ENCODE measurements around the gene MPZL1. TPM values are rescaled to one million over a fixed set of nuclear protein-coding genes. Genes with fewer than 3 reads are reported as not detected.

MPZL1 gene
- polyA plus RNA-seq, 3 donors: 23.1 to 63.6 (median 61.8) TPM

DNA sequence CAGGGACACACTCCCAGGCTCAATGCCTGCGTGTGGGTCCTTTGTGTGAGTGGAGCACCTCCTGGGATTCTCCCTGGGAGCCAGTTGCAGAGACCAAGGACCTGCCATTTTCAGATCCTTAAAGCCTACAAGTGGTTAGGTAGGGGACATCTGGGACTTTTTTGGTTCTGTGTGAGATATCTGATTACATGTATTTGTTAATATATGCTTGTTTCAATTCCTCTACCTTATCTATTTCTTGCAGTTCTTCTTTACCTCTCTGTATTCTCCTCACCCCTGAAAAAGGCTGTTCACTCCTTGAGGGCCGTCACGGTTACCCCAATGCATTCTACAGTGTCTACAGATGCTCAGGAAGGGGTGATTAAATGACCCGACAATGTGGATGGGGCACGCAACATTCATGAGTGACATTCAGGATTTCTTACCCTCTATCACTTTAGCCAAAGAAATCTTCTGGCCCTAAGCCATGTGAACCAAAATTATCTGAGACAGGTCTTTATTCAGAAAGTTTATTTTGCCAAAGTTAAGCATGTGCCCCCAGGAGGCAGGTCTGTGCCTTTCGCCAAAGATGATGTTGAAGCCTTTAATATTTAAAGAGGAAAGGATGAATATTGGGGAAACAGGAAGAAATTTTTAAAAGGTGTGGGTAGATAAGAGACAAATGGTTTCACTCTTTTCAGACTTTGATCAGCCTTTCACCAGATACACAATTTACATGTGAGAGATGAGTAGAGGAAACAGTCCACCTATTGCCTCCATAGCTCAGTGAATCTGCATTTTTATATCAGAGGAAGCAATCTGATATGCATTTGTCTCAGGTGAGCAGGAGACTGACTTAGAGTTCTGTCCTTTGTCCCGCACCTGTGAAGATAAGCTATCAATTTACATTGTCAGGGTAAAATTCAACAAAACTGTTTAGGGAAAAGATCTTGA lies 44.6 kb upstream of the MPZL1 start:
- Histone ChIP-seq H3K9me3 (replicated peaks in 1 of 2; ENCODE audit: control insufficient read depth in 1 of 2, insufficient read depth in 1 of 2, low read length in 2 of 2) (no peaks in the 10 kb centered on the region), H3K9ac (ENCODE audit: insufficient read depth, low read length, poor library complexity, severe bottlenecking) (no peak overlapping the region), H4K20me1 (ENCODE audit: insufficient read depth, low read length) (peaks cover 100% of the 10 kb centered on the region), H3K36me3 (replicated peaks in 1 of 2; ENCODE audit: control insufficient read depth in 1 of 2, insufficient read depth in 2 of 2, low read length in 2 of 2) (peaks cover 77 to 100% of the 10 kb centered on the region in 2 donors), H2AFZ (ENCODE audit: insufficient read depth, low read depth, low read length, poor library complexity, severe bottlenecking) (no peak overlapping the region), H3K4me2 (replicated peaks; ENCODE audit: extremely low read depth, low read length, poor library complexity, severe bottlenecking) (no peak overlapping the region), H3K27ac (ENCODE audit: low read depth in 1 of 2, low read length in 2 of 2) (peak overlapping the region in 1 of 2 donors; percentile 82), H3K4me3 (replicated peaks in 1 of 3; ENCODE audit: low read depth in 2 of 3, low read length in 3 of 3) (no peak overlapping the region), H3K27me3 (ENCODE audit: control insufficient read depth in 2 of 2, insufficient read depth in 2 of 2, low read length in 2 of 2) (no peaks in the 10 kb centered on the region), H3K4me1 (ENCODE audit: control insufficient read depth in 1 of 2, insufficient read depth in 2 of 2, low read length in 2 of 2) (peaks cover 21 to 33% of the 10 kb centered on the region in 2 donors), H3K79me2 (ENCODE audit: insufficient read depth, low read length) (peaks cover 100% of the 10 kb centered on the region)
- Mint-ChIP-seq H3K27me3 (ENCODE audit: low read depth in 3 of 3) (no peaks in the 10 kb centered on the region), H3K4me3 (no peak overlapping the region), H3K9me3 (no peaks in the 10 kb centered on the region), H3K27ac (peak overlapping the region in 6 of 7 donors; percentile 18 to 83 (median 57)), H3K4me1 (peaks cover 39% of the 10 kb centered on the region), H3K36me3 (peaks cover 0 to 42% of the 10 kb centered on the region in 2 donors)
- TF ChIP-seq CTCF (IDR thresholded peaks at IDR 0.05): no peak
- no peak for DNase-seq
- 67% methylated on average over 2 of the region's 7 CpGs for WGBS (ENCODE audit: insufficient coverage)
- intact Hi-C loops (cut with micrococcal nuclease): no loop called here

DNA sequence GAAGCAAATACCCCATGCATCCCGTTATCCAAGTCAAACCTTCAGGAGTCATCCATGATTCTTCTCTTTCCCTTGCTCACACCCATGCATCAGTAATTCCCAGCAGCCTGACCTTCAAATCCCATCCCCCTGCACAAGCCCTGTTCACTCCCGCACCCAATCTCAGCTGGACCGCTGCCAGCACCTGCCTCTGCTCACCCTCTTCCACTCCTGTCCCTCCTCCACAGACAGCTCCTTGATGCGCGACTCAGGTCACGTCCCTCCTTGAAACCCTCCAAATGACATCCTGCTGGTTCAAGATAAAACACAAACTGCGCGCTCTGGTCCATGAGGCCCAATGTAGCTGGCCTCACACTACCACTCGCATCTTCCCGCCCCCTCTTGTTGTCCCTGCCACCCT lies 43.4 kb upstream of the MPZL1 start:
- H3K9me3 ChIP-seq (replicated peaks in 1 of 2; ENCODE audit: control insufficient read depth in 1 of 2, insufficient read depth in 1 of 2, low read length in 2 of 2): no peaks in the 10 kb centered on the region
- WGBS (ENCODE audit: insufficient coverage): 95% methylated on average over 10 of the region's 10 CpGs
- TF ChIP-seq CTCF (IDR thresholded peaks at IDR 0.05): no peak
- peaks cover 76 to 100% of the 10 kb centered on the region in 2 donors for H3K36me3 ChIP-seq (replicated peaks in 1 of 2; ENCODE audit: control insufficient read depth in 1 of 2, insufficient read depth in 2 of 2, low read length in 2 of 2)
- no peak overlapping the region for H3K9ac ChIP-seq (ENCODE audit: insufficient read depth, low read length, poor library complexity, severe bottlenecking)
- no peak overlapping the region for H3K4me2 ChIP-seq (replicated peaks; ENCODE audit: extremely low read depth, low read length, poor library complexity, severe bottlenecking)
- H3K9me3 Mint-ChIP-seq: no peaks in the 10 kb centered on the region
- peaks cover 100% of the 10 kb centered on the region for H3K79me2 ChIP-seq (ENCODE audit: insufficient read depth, low read length)
- intact Hi-C loops (cut with micrococcal nuclease): no loop called here
- peak overlapping the region; percentile 22 to 82 for H3K27ac ChIP-seq (ENCODE audit: low read depth in 1 of 2, low read length in 2 of 2)
- H3K27me3 Mint-ChIP-seq (ENCODE audit: low read depth in 3 of 3): no peaks in the 10 kb centered on the region
- peaks cover 0 to 38% of the 10 kb centered on the region in 2 donors for H3K36me3 Mint-ChIP-seq
- H4K20me1 ChIP-seq (ENCODE audit: insufficient read depth, low read length): peaks cover 100% of the 10 kb centered on the region
- H3K4me3 Mint-ChIP-seq: no peak overlapping the region
- H3K27ac Mint-ChIP-seq: no peak overlapping the region
- no peak overlapping the region for H2AFZ ChIP-seq (ENCODE audit: insufficient read depth, low read depth, low read length, poor library complexity, severe bottlenecking)
- H3K4me1 ChIP-seq (ENCODE audit: control insufficient read depth in 1 of 2, insufficient read depth in 2 of 2, low read length in 2 of 2): peaks cover 21 to 22% of the 10 kb centered on the region in 2 donors
- peaks cover 31% of the 10 kb centered on the region for H3K4me1 Mint-ChIP-seq
- DNase-seq: no peak
- no peak overlapping the region for H3K4me3 ChIP-seq (replicated peaks in 1 of 3; ENCODE audit: low read depth in 2 of 3, low read length in 3 of 3)
- no peaks in the 10 kb centered on the region for H3K27me3 ChIP-seq (ENCODE audit: control insufficient read depth in 2 of 2, insufficient read depth in 2 of 2, low read length in 2 of 2)
